ENCODE data around the gene CHD5.

Gene CHD5

DNA sequence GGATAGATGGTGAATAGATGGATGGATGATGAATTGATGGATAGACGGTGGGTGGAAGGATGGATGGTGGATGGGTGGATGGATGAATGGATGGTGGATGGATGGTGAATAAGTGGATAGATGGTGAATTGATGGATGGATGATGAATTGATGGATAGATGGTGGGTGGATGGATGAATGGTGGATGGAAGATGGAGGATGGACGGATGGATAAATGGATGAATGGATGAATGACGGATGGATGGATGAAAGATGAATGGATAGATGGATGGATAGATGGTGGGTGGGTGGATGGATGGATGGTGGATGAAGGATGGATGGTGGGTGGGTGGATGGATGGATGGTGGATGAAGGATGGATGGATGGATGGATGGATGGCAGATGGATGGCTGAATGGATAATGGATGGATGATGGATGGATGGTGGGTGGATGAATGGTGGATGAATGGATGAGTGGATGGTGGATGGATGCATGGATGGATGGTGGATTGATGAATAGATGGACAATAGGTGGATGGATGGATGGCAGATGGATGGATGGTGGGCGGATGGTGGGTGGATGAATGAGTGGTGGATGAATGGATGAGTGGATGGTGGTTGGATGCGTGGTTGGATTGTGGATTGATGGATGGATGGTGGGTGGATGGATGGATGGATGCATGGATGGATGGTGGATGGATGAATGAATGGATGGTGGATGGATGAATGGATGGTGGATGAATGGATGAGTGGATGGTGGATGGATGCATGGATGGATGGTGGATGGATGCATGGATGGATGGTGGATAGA, 5.3 kb downstream of the CHD5 start:
- no peak for TF ChIP-seq POLR2A (IDR thresholded peaks at IDR 0.05; ENCODE audit: low read depth, low read length)
- DNase-seq (ENCODE audit: insufficient read length, low spot score) (no peak), FAIRE-seq (no peak)

DNA sequence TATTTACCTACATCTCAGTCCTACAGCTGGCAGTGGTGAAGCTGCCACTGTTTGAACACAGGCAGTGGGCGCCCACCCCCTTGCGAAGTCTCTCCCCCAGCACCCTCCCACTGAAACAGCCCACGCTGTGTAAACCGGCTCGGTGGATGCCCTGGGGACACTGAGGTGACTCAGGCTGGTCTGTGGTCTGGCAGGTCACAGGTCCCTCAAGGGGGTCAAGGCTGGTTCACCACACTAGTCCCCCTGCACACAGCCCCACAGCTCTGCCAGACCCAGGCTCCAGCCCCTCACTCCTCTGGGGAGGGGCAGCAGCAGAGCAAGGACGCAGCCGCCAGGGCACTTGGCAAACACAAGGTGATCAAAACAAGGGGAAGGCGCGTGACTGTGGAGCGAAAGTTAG, 7.6 kb downstream of the CHD5 start:
- DNase-seq (ENCODE audit: insufficient read length, low spot score) (no peak), FAIRE-seq (no peak)
- no peak for TF ChIP-seq POLR2A (IDR thresholded peaks at IDR 0.05; ENCODE audit: low read depth, low read length)

DNA sequence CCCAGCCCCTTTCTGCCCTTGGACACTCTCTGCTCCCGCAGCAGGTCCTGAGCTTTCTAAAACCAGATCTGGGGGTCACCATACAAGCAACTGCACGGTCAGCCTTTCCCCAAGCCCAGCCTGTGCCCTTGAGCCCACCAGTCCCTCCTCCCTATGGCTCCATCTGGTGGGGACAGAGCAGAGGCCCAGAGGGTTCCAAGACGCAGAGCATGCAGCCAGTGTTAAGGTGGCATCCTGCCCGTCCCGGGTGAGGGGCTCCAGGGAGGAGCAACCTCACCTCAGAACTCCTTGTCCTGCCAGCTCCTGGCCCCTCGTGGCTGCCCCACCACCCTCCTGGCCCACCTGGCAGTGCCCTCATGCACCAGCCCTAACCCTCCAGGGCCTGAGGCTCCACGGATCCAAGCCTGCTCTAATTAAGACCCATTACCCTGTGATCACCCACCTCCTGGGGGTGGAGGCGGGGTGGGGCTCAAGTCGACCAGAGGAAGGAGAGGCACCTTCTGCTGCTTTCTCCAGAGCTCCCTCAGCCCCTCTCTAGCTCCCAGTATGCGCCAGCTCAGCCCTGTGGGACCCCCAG, 8.5 kb downstream of the CHD5 start:
- no peak for DNase-seq (ENCODE audit: insufficient read length, low spot score)
- TF ChIP-seq POLR2A (IDR thresholded peaks at IDR 0.05; ENCODE audit: low read depth, low read length) = no peak
- no peak for FAIRE-seq

DNA sequence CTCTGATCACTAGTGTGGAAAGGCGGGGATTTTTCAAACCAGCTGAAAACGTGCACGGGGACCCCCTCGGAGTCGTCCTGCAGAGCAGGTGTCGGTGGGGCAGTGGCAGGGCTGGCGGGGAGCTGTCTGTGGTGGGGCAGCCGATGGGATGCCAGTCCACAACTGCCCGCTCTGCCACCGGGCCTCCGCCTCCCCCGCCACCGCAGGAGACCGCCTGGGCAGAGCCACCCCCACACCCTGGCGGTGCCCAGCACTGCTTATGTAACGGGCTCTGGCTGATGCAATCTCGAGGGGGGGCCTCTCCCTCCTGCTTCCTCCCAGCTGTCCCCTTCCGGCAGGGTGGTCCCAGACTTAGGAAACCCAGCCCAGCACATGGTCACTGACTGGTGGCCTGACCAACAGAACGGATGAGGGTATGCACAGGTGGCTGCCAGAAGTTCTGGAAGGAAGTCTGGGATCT, 9.3 kb downstream of the CHD5 start:
- no peak for DNase-seq (ENCODE audit: insufficient read length, low spot score)
- no peak for FAIRE-seq

DNA sequence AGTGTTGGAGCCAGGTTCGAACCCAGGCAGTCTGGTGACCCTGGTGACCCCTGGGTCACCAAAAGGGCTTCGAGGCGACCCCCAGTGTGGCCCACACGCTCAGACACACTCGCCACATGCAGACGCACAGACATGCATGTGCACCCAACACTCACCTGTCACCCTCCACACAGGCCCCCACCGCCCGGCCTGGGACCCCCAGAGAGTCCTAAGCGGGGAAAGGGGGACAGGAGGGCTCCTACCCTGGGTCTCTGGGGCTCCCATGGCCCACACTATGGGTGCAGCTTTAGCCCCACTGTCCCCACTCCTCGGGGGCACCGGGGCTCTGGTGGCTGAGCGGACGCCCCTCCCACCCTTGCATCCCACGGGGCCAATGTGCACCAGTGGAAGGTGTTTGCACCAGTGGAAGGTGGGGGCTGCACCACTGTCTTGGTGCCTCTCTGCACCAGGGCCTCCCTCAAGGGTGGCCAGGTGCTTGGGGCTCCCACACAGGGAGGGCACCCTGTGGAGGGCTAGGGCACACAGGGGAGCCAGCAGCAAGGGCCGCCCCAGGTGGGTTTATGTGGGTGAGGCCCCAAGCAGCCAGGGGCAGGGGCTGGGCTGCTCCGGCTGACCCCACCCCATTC, 9.9 kb downstream of the CHD5 start:
- no peak for TF ChIP-seq POLR2A (IDR thresholded peaks at IDR 0.05; ENCODE audit: low read depth, low read length)
- FAIRE-seq = no peak
- DNase-seq (ENCODE audit: insufficient read length, low spot score) = no peak

More for the DNA sequence above, 9.3 kb downstream of the CHD5 start:
- TF ChIP-seq POLR2A (IDR thresholded peaks at IDR 0.05; ENCODE audit: low read depth, low read length) = no peak

DNA sequence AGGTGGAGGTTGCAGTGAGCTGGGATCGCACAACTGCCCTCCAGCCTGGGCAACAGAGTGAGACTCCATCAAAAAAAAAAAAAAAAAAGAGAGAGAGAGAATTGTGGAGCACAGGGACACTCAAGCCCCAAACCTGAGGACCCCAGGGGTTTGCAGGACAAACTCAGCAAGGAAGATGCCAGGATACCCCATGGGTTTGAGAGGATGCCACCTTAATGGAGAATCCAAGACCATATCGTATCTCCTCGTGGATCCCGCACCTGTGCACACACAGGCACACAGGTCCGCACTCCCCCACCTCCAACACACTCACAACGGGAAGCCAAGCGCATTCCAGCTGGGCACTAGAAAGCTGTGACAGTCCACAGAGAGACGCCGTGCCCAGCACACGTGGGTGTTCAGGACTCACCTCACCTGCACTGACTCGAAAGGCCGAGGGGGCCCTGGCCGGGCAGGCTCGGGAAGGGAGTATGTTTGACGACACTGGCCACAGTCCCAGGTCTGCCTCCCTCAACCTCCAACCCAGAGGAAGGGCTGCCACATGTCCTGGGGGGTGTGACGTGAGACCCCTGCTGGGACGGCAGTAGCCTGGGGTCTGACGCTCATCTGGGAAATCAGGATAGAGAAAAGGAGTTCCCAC, 11.1 kb downstream of the CHD5 start:
- TF ChIP-seq POLR2A (IDR thresholded peaks at IDR 0.05; ENCODE audit: low read depth, low read length) = no peak
- FAIRE-seq = no peak
- no peak for DNase-seq (ENCODE audit: insufficient read length, low spot score)

DNA sequence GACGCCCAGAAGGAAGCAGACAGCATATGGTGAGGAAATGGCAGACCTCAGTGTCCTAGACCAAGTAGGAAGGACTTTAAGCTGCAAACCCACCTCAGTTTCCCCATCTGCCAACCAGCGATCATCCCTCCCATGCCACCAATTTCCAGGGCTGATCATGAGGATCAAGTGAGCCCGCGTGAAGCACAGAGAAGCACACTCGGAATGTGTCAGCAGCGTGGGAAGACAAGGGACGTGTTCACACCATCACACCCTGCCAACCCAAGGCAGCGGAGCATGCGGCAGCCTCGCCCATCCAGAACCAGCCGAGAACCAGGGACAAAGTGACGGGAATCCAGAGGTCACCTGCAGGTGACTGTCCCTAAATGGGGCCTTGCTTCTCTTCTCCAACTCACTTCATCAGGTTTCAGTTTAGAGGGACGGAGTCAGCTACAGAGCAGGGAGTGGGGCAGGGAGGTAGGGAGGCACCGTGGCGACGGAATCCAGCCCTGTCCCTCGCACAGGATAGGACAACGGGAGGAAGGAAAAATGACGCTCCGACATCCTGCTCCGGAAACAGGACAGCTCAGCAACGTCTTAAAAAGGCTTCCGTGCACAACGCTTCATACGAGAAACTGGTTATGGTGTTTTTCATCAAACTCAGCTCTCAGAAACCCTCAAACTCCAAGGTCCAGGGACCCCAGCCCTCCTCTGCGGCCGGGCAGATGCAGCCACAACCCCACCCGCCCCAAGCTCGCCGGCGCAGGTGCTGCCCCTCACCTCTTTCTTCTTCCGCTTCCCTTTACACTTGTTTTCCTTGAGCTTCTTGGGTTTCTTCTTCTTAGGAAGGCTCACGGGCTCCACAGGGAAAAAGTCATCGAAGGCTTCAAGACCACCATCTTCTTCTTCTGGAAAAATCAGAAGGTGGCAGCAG, 12.5 kb downstream of the CHD5 start:
- TF ChIP-seq POLR2A (IDR thresholded peaks at IDR 0.05; ENCODE audit: low read depth, low read length) = no peak
- FAIRE-seq (no peak), DNase-seq (ENCODE audit: insufficient read length, low spot score) (no peak)

DNA sequence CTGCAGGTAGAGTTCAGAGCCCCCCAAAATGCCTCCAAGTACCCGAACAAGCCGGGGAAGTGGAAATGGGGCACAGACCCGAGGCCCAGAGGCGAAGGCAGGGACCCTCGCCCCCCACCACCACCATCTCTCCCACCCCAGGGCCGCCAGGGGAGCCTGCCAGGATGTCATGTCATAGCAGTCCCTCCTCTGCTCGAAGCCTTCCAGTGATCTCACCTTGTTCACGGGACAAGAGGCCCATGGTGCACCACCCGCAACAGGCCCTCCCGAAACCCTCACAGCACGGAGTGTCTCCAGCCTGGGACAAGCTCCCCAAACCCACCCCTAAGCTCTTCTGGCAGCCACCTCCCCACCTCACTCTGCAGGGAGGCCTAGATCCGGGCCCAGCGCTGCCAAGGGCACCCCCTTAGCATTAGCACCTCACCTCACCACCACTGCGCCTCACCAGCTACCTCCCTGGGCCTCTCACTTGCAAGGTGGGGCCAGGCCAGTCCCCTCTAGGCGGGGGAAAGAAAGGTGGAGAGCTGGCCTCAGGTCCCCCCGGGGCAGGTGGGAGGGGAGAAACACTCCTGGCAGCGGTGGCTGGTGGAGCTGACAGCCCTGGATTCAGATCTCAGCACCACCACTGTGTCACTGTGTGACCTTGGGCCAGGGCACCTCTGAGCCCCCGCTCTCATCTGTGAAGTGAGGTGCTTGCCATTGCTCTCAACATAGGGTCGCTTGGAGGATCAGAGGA, 13.3 kb downstream of the CHD5 start:
- FAIRE-seq = no peak
- TF ChIP-seq POLR2A (IDR thresholded peaks at IDR 0.05; ENCODE audit: low read depth, low read length) = no peak
- no peak for DNase-seq (ENCODE audit: insufficient read length, low spot score)

DNA sequence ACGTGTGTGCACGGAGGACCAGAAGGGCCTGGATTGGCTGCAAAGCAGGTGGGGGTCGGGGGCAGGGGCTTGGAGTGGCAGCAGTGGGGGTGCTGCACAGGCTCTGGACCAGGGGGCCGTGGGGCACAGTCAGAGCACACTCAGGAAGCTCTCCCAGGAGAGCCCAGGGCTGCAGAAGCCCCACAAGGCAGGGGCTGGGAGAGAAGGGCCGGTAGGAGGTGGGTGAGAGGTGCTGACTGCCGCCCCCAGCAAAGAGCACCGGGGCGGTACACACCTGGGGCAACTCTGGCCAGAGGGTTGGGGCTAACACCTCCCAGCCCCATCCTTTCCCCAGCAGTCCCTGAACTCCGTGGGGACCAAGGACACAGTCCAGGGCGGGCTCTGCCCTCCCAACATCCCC, 13.9 kb downstream of the CHD5 start:
- DNase-seq (ENCODE audit: insufficient read length, low spot score) (no peak), FAIRE-seq (no peak)
- no peak for TF ChIP-seq POLR2A (IDR thresholded peaks at IDR 0.05; ENCODE audit: low read depth, low read length)

DNA sequence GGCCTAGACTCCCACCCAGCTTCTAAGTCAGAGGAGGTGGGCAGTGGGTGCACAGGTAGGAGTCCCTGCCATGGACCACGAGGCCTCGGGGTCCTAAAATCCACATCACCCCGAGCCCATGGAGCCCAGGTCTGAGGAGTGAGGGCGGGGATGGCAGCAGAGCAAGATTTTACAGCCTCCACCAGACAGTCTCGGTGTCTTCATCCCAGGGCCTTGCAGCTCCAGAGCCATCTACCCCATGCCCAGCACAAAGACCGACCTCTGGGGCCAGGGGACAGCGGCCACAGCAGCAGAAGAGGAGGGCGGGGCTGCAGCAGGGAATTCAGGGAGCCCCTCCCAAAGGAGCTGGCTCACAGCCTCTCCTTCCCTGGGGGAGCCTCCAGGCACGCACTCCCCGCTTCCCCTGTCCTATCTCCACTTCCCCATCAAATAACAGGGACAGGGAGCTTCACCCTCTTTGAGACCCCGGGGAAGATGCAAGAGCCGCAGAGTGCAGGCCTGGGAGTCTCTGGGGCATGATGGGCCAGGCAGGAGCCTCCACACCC, 14.6 kb downstream of the CHD5 start:
- no peak for FAIRE-seq
- TF ChIP-seq POLR2A (IDR thresholded peaks at IDR 0.05; ENCODE audit: low read depth, low read length) = no peak
- DNase-seq (ENCODE audit: insufficient read length, low spot score) = no peak

DNA sequence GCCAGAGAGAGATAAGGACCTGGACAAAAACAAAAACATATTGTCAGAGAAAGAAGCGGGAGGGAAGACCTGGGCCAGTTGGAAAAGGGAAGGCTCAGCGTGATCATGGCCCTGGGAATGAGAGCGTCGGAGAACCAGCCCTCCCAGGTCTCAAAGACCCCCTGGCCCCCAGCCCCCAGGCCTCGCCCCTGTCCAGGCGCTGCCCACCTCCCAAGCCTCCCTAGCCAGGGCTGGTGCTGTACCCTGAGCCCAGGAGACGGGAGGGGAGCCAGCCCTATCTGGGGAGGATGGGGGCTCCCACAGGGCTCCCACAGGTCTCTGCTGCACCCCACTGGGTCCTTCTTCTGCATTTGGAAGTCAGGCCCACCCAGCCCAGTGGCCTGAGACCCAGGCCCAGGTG, 15.1 kb downstream of the CHD5 start:
- no peak for DNase-seq (ENCODE audit: insufficient read length, low spot score)
- no peak for FAIRE-seq
- no peak for TF ChIP-seq POLR2A (IDR thresholded peaks at IDR 0.05; ENCODE audit: low read depth, low read length)

DNA sequence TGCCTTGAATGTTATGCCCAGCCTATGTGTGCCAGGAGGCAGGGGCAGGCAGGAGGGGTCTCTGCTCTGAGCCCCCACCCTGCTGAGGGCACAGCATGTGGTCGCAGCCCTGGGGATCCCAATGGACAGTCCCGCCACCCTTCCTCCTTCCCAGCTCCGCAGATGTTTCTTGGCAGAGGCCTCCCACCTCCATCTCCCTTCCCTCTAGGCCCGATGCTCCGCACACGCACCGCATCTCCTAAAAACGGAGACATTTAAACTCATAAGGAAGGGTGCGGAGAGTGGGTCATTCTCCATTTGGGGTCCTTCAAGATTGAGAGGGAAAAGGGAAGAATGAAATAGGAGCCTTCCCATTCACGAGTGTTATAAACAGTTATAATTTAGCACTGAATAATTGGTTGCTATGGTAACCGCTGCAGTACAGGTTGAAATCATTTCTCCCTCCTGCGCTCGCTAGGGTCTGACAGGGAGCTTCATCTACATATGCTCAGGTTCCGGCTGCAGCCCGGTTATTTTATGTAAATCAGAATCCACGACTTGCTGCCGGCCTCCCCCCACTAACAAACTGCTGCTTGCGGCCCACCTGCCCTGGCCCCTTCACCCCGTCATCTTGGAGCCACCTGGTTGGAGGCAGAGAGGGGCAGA, 16.0 kb downstream of the CHD5 start:
- FAIRE-seq (no peak), DNase-seq (ENCODE audit: insufficient read length, low spot score) (no peak)
- TF ChIP-seq POLR2A (IDR thresholded peaks at IDR 0.05; ENCODE audit: low read depth, low read length) = no peak

All from H54 (cell line).